PC-9 (cell line): ENCODE measurements around the gene RPL37.

Experiments
- EZH2 ChIP-seq: fragments of 200-600 bp; sonication (generic); IDR thresholded peaks from 2 replicates; pipeline ENCODE4 v1.8.0; 2017; ENCODE audit warnings: antibody characterized with exemption, low read depth
- TF ChIP-seq, protein P1 (sequence below): fragments of 200-600 bp; sonication (generic); conservative IDR thresholded peaks from 2 replicates; pipeline ENCODE4 v1.6.1; 2017; ENCODE audit warnings: mixed run types, antibody characterized with exemption, mild to moderate bottlenecking, moderate library complexity

GRCh38 chr5:40866844-40867243, 31.8 kb upstream of the RPL37 start:
- TF ChIP-seq, protein P1, sequence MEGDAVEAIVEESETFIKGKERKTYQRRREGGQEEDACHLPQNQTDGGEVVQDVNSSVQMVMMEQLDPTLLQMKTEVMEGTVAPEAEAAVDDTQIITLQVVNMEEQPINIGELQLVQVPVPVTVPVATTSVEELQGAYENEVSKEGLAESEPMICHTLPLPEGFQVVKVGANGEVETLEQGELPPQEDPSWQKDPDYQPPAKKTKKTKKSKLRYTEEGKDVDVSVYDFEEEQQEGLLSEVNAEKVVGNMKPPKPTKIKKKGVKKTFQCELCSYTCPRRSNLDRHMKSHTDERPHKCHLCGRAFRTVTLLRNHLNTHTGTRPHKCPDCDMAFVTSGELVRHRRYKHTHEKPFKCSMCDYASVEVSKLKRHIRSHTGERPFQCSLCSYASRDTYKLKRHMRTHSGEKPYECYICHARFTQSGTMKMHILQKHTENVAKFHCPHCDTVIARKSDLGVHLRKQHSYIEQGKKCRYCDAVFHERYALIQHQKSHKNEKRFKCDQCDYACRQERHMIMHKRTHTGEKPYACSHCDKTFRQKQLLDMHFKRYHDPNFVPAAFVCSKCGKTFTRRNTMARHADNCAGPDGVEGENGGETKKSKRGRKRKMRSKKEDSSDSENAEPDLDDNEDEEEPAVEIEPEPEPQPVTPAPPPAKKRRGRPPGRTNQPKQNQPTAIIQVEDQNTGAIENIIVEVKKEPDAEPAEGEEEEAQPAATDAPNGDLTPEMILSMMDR: no peak
- TF ChIP-seq EZH2: no peak
